ENCODE results near the gene PTPRM. TPM values are rescaled to one million over a fixed set of nuclear protein-coding genes. Genes with fewer than 3 reads are reported as not detected.

Gene PTPRM
- total RNA-seq, 1 experiment from 2014 or later, result 42.3 TPM

DNA sequence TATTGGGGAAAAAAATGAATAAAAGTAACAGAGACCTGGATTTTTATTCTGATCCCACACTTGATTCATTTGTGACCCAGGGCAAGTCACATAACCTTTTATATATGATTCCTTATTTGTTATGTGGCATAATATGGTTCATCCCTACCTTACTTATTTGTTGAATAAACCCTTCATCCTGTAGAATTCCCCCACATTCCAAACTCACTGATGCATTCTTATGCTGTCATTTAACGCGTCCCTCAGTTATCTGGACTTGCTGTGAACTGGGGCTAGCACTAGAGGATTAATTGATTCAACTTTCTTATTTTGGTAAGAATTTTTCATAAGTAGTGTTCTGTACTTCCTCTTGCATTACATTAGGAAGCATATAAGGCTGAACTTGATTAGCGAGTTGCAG is 657.5 kb downstream of the PTPRM start:
- H3K27ac Mint-ChIP-seq (ENCODE audit: unreplicated experiment), result no peak overlapping the region
- no TSS peak for BruUV-seq (replicated peaks)
- TF ChIP-seq, protein P1, sequence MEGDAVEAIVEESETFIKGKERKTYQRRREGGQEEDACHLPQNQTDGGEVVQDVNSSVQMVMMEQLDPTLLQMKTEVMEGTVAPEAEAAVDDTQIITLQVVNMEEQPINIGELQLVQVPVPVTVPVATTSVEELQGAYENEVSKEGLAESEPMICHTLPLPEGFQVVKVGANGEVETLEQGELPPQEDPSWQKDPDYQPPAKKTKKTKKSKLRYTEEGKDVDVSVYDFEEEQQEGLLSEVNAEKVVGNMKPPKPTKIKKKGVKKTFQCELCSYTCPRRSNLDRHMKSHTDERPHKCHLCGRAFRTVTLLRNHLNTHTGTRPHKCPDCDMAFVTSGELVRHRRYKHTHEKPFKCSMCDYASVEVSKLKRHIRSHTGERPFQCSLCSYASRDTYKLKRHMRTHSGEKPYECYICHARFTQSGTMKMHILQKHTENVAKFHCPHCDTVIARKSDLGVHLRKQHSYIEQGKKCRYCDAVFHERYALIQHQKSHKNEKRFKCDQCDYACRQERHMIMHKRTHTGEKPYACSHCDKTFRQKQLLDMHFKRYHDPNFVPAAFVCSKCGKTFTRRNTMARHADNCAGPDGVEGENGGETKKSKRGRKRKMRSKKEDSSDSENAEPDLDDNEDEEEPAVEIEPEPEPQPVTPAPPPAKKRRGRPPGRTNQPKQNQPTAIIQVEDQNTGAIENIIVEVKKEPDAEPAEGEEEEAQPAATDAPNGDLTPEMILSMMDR (IDR thresholded peaks at IDR 0.05; ENCODE audit: unreplicated experiment), result no peak
- H3K36me3 Mint-ChIP-seq (ENCODE audit: insufficient read depth, unreplicated experiment), result no peaks in the 10 kb centered on the region
- no peaks in the 10 kb centered on the region for H3K4me1 Mint-ChIP-seq (ENCODE audit: low read depth, unreplicated experiment)
- CTCF ChIA-PET, result no interaction called here
- no peak for DNase-seq
- no peaks in the 10 kb centered on the region for H3K27me3 Mint-ChIP-seq (ENCODE audit: unreplicated experiment)
- H3K4me3 Mint-ChIP-seq (ENCODE audit: low read depth, unreplicated experiment), result no peak overlapping the region
- intact Hi-C loops (cut with micrococcal nuclease; ENCODE audit: unreplicated experiment), result no loop called here
- H3K9me3 Mint-ChIP-seq (ENCODE audit: low read depth, unreplicated experiment), result no peaks in the 10 kb centered on the region

DNA sequence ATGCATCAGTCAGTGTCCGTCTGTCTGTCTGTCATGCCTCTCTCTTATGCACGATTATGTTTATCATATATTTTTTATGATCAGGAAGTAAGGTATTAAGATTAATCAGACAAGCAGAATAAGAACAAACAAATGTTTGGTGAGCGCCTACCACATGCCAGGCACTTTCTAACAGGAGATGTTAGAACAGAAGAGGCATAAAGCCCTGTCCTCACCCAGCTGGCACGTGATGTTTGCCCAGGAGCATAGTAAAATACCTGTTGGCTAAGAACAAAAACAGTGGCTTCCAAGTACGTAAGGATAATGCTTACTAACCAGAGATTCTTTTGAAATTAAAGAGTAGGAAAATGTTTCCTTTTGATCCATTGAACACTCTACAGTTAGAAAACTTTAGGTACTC is 661.9 kb downstream of the PTPRM start:
- no peaks in the 10 kb centered on the region for H3K36me3 Mint-ChIP-seq (ENCODE audit: insufficient read depth, unreplicated experiment)
- H3K4me3 Mint-ChIP-seq (ENCODE audit: low read depth, unreplicated experiment), result no peak overlapping the region
- no peaks in the 10 kb centered on the region for H3K9me3 Mint-ChIP-seq (ENCODE audit: low read depth, unreplicated experiment)
- intact Hi-C loops (cut with micrococcal nuclease; ENCODE audit: unreplicated experiment), result no loop called here
- no peaks in the 10 kb centered on the region for H3K4me1 Mint-ChIP-seq (ENCODE audit: low read depth, unreplicated experiment)
- CTCF ChIA-PET, result interaction anchor here (0.5 kb wide), 1 partner anchor 21 kb away, joined by 5 read pairs; no protein-coding TSS in a partner anchor
- BruUV-seq (replicated peaks), result no TSS peak
- TF ChIP-seq, protein P1 (IDR thresholded peaks at IDR 0.05; ENCODE audit: unreplicated experiment), result no peak
- DNase-seq, result no peak
- H3K27me3 Mint-ChIP-seq (ENCODE audit: unreplicated experiment), result no peaks in the 10 kb centered on the region
- no peak overlapping the region for H3K27ac Mint-ChIP-seq (ENCODE audit: unreplicated experiment)

DNA sequence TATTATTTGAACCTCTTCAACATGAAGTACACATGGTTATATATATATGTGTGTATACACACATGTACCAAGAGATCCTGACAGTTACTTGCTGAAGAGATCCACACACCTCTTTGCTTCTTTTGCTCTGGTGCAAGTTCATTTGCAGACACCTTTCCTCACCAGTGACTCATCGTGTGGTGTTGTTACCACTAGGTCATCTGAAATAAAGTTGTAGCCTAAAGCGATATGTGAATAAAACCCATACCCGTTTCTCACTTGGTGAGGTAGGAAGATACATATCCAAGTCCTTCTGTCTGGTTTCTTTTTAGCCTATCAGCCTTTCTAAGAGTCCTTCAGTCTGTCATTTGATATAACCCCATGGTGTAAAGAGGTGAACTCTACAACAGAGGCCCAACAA is 662.7 kb downstream of the PTPRM start:
- no peaks in the 10 kb centered on the region for H3K4me1 Mint-ChIP-seq (ENCODE audit: low read depth, unreplicated experiment)
- no TSS peak for BruUV-seq (replicated peaks)
- no peak for DNase-seq
- intact Hi-C loops (cut with micrococcal nuclease; ENCODE audit: unreplicated experiment), result no loop called here
- CTCF ChIA-PET, result no interaction called here
- TF ChIP-seq, protein P1 (IDR thresholded peaks at IDR 0.05; ENCODE audit: unreplicated experiment), result no peak
- H3K9me3 Mint-ChIP-seq (ENCODE audit: low read depth, unreplicated experiment), result no peaks in the 10 kb centered on the region
- H3K36me3 Mint-ChIP-seq (ENCODE audit: insufficient read depth, unreplicated experiment), result no peaks in the 10 kb centered on the region
- H3K4me3 Mint-ChIP-seq (ENCODE audit: low read depth, unreplicated experiment), result no peak overlapping the region
- no peaks in the 10 kb centered on the region for H3K27me3 Mint-ChIP-seq (ENCODE audit: unreplicated experiment)
- no peak overlapping the region for H3K27ac Mint-ChIP-seq (ENCODE audit: unreplicated experiment)

DNA sequence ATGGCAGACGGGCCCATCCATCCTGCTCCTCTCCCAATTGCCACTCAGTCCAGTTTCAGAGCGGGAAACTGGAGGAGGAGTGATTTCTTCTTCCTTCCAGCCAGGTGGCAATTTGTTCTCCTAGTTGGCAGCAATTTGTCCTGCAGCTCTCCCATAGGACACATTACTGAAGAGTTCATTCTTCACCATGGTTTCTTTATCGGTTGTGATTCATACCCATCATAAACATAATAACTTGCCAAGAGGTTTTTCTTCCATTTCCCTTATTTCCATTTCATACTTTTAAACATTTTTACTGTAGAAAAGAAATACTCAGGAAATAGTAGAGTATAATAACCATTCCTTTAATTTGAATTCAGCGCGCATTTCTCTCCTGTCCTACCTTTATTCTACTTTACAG is 664.2 kb downstream of the PTPRM start:
- Mint-ChIP-seq H3K4me1 (ENCODE audit: low read depth, unreplicated experiment) (no peaks in the 10 kb centered on the region), H3K4me3 (ENCODE audit: low read depth, unreplicated experiment) (no peak overlapping the region), H3K9me3 (ENCODE audit: low read depth, unreplicated experiment) (no peaks in the 10 kb centered on the region), H3K27me3 (ENCODE audit: unreplicated experiment) (no peaks in the 10 kb centered on the region), H3K36me3 (ENCODE audit: insufficient read depth, unreplicated experiment) (no peaks in the 10 kb centered on the region), H3K27ac (ENCODE audit: unreplicated experiment) (no peak overlapping the region)
- intact Hi-C loops (cut with micrococcal nuclease; ENCODE audit: unreplicated experiment), result no loop called here
- CTCF ChIA-PET, result interaction anchor here (0.6 kb wide), 1 partner anchor 659 kb away, joined by 4 read pairs; no protein-coding TSS in a partner anchor
- DNase-seq, result no peak
- no TSS peak for BruUV-seq (replicated peaks)
- TF ChIP-seq, protein P1 (IDR thresholded peaks at IDR 0.05; ENCODE audit: unreplicated experiment), result no peak

Measured in Calu3 (cell line).